Karpas-422 (cell line): Measurements from ENCODE around the gene TIMP2. TPM values are rescaled to one million over a fixed set of nuclear protein-coding genes. Genes with fewer than 3 reads are reported as not detected.
"Not testable (repeated sequence)": the region's sequence is repeated elsewhere in the genome, so short reads cannot be mapped to it uniquely, and the experiment has no call there.

Source experiments
- DNase-seq: peaks from one replicate; pipeline ENCODE4 v3.0.0-alpha.2; 2015
- H2AFZ ChIP-seq: fragments of 200-600 bp; sonication (generic); 2 replicates; pipeline ENCODE4 v1.6.1; 2014; ENCODE audit warnings: antibody characterized with exemption, low read length, mixed read lengths
- H3K27ac ChIP-seq: fragments of 200-600 bp; sonication (generic); 2 replicates; pipeline ENCODE4 v1.5.1; 2014; ENCODE audit warnings: mild to moderate bottlenecking, low read length, moderate library complexity
- H3K27me3 ChIP-seq: fragments of 200-600 bp; sonication (generic); 2 replicates; pipeline ENCODE4 v1.6.1; 2014; ENCODE audit warnings: low read length, mixed read lengths
- H3K36me3 ChIP-seq: fragments of 200-600 bp; sonication (generic); 2 replicates; pipeline ENCODE4 v1.6.1; 2014; ENCODE audit warnings: low read length, mixed read lengths; ENCODE audit not compliant: insufficient read depth
- H3K4me1 ChIP-seq: fragments of 200-600 bp; sonication (generic); 2 replicates; pipeline ENCODE4 v1.6.1; 2014; ENCODE audit warnings: mild to moderate bottlenecking, low read length, mixed read lengths
- H3K4me2 ChIP-seq: fragments of 200-600 bp; sonication (generic); 2 replicates; pipeline ENCODE4 v1.6.1; 2014; ENCODE audit warnings: low read length, low read depth, mild to moderate bottlenecking; ENCODE audit not compliant: poor library complexity, severe bottlenecking
- H3K4me3 ChIP-seq: fragments of 200-600 bp; sonication (generic); 2 replicates; pipeline ENCODE4 v1.5.1; 2014; ENCODE audit warnings: mild to moderate bottlenecking, antibody characterized with exemption, low read length, mixed read lengths
- H3K79me2 ChIP-seq: fragments of 200-600 bp; sonication (generic); 2 replicates; pipeline ENCODE4 v1.6.1; 2014; ENCODE audit warnings: mild to moderate bottlenecking, low read length, mixed read lengths
- H3K9ac ChIP-seq: fragments of 200-600 bp; sonication (generic); 2 replicates; pipeline ENCODE4 v1.6.0; 2014; ENCODE audit warnings: low read length
- H3K9me2 ChIP-seq: fragments of 200-600 bp; sonication (generic), shearing (Covaris generic); replicated peaks from 2 replicates; pipeline ENCODE4 v1.6.0; 2014; ENCODE audit warnings: mild to moderate bottlenecking, low read length, moderate library complexity; ENCODE audit not compliant: insufficient read depth
- H3K9me3 ChIP-seq: fragments of 300-700, 200-600 bp; sonication (generic); 2 replicates; pipeline ENCODE4 v1.6.1; 2014; ENCODE audit warnings: low read length, mixed read lengths
- H4K20me1 ChIP-seq: fragments of 200-600 bp; sonication (generic); 2 replicates; pipeline ENCODE4 v1.6.1; 2014; ENCODE audit warnings: mild to moderate bottlenecking, antibody characterized with exemption, low read length, low read depth; ENCODE audit not compliant: insufficient read depth
- total RNA-seq: library from RNA; depleted of rRNA; stranded (reverse); fragments of >200 nt; shearing (Covaris generic); gene quantifications from 2 replicates; pipeline ENCODE4 v1.2.3, GENCODE V29; 2014; ENCODE audit warnings: low replicate concordance

The TIMP2 gene
- total RNA-seq, 1 experiment from 2014 or later: not detected

DNA sequence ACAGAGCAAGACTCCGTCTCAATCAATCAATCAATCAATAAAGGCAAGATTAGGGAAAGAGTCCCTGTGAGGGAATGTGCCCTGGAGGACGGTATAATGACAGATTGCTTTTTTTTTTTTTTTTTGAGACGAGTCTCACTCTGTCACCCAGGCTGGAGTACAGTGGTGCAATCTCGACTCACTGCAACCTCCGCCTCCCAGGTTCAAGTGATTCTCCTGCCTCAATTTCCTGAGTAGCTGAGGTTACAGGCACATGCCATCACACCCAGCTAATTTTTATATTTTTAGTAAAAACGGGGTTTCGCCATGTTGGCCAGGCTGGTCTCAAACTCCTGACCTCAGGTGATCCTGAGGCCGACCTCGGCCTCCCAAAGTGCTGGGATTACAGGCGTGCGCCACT, 35.1 kb downstream of the TIMP2 start:
- H3K4me2 ChIP-seq: peak overlapping the region; percentile 62
- not testable (repeated sequence) for H3K9ac ChIP-seq, H2AFZ ChIP-seq, H3K36me3 ChIP-seq, DNase-seq, H3K9me3 ChIP-seq, H3K4me3 ChIP-seq, H4K20me1 ChIP-seq, H3K9me2 ChIP-seq, H3K27ac ChIP-seq, H3K27me3 ChIP-seq, H3K79me2 ChIP-seq
- H3K4me1 ChIP-seq: peaks cover 30% of the 10 kb centered on the region

- H3K79me2 ChIP-seq: no peaks in the 10 kb centered on the region
- peak overlapping the region; percentile 27; the same call in 1 of the 2 replicates for H3K4me3 ChIP-seq
- H3K4me2 ChIP-seq: peak overlapping the region; percentile 62
- H3K9ac ChIP-seq: peak overlapping the region; percentile 33; the same call in 1 of the 2 replicates
- no peaks in the 10 kb centered on the region for H3K9me2 ChIP-seq
- H3K27me3 ChIP-seq: no peaks in the 10 kb centered on the region
- peaks cover 30% of the 10 kb centered on the region for H3K4me1 ChIP-seq
- no peaks in the 10 kb centered on the region for H3K36me3 ChIP-seq
- no peak overlapping the region for H2AFZ ChIP-seq
- peak overlapping the region; percentile 56 for H3K27ac ChIP-seq
- no peak for DNase-seq
- no peaks in the 10 kb centered on the region for H3K9me3 ChIP-seq
- no peaks in the 10 kb centered on the region for H4K20me1 ChIP-seq
These were observed 35.7 kb downstream of the TIMP2 start for GRCh38 chr17:78889531-78889930.

- peak overlapping the region; percentile 62 for H3K4me2 ChIP-seq
- peak overlapping the region; percentile 56 for H3K27ac ChIP-seq
- DNase-seq: peak; percentile 66
These were observed 36.2 kb downstream of the TIMP2 start for GRCh38 chr17:78888941-78889518.

GRCh38 chr17:78886954-78887353, 38.2 kb downstream of the TIMP2 start:
- no peaks in the 10 kb centered on the region for H3K9me3 ChIP-seq
- no peak overlapping the region for H2AFZ ChIP-seq
- no peaks in the 10 kb centered on the region for H3K36me3 ChIP-seq
- H3K9ac ChIP-seq: no peak overlapping the region
- peaks cover 24% of the 10 kb centered on the region for H3K4me1 ChIP-seq
- H3K4me2 ChIP-seq: no peak overlapping the region
- no peaks in the 10 kb centered on the region for H3K27me3 ChIP-seq
- no peaks in the 10 kb centered on the region for H3K9me2 ChIP-seq
- no peak for DNase-seq
- H3K27ac ChIP-seq: no peak overlapping the region
- no peak overlapping the region for H3K4me3 ChIP-seq
- H4K20me1 ChIP-seq: no peaks in the 10 kb centered on the region
- H3K79me2 ChIP-seq: no peaks in the 10 kb centered on the region

More at GRCh38 chr17:78888941-78889518, 36.2 kb downstream of the TIMP2 start:
- Histone ChIP-seq H3K79me2 (no peaks in the 10 kb centered on the region), H3K4me3 (peak overlapping the region; percentile 27; the same call in 1 of the 2 replicates), H2AFZ (no peak overlapping the region), H3K4me1 (peaks cover 30% of the 10 kb centered on the region), H4K20me1 (no peaks in the 10 kb centered on the region), H3K9me3 (no peaks in the 10 kb centered on the region), H3K9ac (peak overlapping the region; percentile 33; the same call in 1 of the 2 replicates), H3K36me3 (no peaks in the 10 kb centered on the region), H3K9me2 (no peaks in the 10 kb centered on the region), H3K27me3 (no peaks in the 10 kb centered on the region)

DNA sequence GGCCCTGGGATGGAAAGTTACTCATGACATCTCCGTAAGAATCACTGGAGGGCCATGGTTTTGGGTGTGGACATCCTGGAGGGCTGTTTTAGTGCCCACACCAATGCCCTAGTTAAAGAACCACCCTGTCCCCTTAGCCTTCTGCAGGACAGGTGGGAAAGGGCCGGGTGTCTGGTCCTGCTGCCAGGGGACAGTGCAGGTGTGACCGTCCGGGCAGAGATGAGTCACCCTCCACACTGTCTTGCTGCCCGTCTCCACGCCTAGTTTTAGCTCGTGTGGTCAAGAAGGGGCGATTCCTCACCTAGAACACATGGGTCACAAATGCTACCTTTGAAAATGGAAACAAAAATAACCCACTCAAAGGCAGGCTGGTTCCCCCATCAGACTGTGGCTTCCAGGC, 39.2 kb downstream of the TIMP2 start:
- H3K9ac ChIP-seq: no peak overlapping the region
- no peak overlapping the region for H3K4me3 ChIP-seq
- H3K9me2 ChIP-seq: no peaks in the 10 kb centered on the region
- no peak overlapping the region for H3K4me2 ChIP-seq
- peaks cover 24% of the 10 kb centered on the region for H3K4me1 ChIP-seq
- no peak overlapping the region for H2AFZ ChIP-seq
- H3K36me3 ChIP-seq: no peaks in the 10 kb centered on the region
- H3K9me3 ChIP-seq: no peaks in the 10 kb centered on the region
- H4K20me1 ChIP-seq: no peaks in the 10 kb centered on the region
- H3K27me3 ChIP-seq: no peaks in the 10 kb centered on the region
- no peaks in the 10 kb centered on the region for H3K79me2 ChIP-seq
- DNase-seq: no peak
- no peak overlapping the region for H3K27ac ChIP-seq

DNA sequence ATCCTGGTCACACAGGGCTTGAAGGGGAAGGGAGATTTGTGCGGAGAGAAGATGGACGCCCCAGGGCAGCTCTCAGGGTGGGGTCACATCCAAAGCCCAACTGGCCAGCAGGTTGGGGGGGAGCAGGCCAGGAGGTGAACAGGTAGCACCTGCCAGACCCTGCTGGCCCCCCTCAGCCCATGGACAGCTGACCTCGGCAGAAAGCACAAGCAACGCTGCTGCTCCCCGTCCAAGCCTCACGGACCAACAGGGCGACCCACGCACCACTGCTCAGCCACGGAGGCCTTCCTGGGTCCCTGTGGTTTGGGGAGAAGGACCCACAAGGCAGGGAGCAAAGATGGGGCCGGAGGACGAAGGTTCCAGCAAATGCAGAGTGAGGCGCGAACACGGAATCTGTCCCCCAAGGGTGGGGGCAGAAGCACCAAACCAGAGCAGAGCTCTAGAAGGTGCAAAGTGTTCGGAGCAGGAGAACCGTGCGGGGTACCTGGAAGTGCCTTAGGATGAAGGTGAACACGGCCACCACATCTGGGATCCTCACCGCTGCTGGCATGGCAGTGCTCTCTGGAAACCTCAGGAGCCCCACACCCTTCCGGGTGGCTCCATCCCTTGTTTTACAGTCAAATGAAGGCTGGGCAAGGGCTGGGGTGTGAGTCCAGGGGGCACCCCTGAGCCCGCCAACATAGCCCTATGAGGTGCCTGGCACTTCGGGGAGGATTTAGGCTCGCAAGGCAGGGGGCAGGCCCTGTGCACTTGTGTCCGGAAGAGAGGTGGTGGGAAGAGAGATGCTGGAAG, 40.1 kb downstream of the TIMP2 start:
- no peak overlapping the region for H3K4me2 ChIP-seq
- H3K27me3 ChIP-seq: no peaks in the 10 kb centered on the region
- no peaks in the 10 kb centered on the region for H3K79me2 ChIP-seq
- H3K9me3 ChIP-seq: no peaks in the 10 kb centered on the region
- no peaks in the 10 kb centered on the region for H3K9me2 ChIP-seq
- H3K9ac ChIP-seq: no peak overlapping the region
- H3K4me3 ChIP-seq: no peak overlapping the region
- no peaks in the 10 kb centered on the region for H3K36me3 ChIP-seq
- DNase-seq: no peak
- peaks cover 17% of the 10 kb centered on the region for H3K4me1 ChIP-seq
- no peak overlapping the region for H3K27ac ChIP-seq
- no peaks in the 10 kb centered on the region for H4K20me1 ChIP-seq
- H2AFZ ChIP-seq: no peak overlapping the region

DNA sequence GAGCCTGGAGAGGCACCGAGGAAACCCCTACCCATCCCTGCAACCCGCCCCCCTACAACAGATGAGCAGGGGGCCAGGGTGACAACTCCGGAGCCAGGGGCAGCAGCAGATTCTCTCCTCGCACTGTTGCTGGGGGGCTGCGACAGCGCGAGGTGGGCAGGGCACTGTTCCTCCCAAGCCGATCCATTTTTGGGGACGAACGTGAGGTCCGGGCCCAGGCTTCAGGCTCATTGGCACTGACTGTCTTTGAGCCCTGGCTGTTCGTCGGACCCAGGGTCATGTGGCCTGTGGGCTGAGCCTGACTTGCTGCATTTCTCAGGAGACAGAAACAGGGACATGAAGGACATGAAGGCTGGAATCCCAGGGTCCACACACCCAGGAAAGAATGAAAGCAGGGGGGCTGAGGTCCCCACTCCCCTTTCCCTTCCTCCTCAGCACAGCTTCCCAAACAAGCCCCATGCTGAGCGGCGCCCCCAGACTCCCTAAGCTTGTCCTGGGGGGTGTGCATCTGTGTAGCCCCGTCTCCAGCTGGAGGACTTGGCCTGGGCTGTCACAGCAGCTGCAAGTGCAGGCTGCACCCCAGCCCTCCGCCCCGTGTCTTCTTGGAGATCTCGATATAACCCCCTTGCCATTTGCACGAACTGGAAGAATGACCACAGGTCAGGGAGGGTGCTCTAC, 40.9 kb downstream of the TIMP2 start:
- no peak overlapping the region for H3K4me3 ChIP-seq
- H3K36me3 ChIP-seq: no peaks in the 10 kb centered on the region
- no peak overlapping the region for H3K9ac ChIP-seq
- H3K27me3 ChIP-seq: no peaks in the 10 kb centered on the region
- no peak overlapping the region for H3K27ac ChIP-seq
- no peak for DNase-seq
- no peak overlapping the region for H3K4me2 ChIP-seq
- no peaks in the 10 kb centered on the region for H3K9me3 ChIP-seq
- peaks cover 10% of the 10 kb centered on the region for H3K4me1 ChIP-seq
- H2AFZ ChIP-seq: no peak overlapping the region
- no peaks in the 10 kb centered on the region for H3K79me2 ChIP-seq
- no peaks in the 10 kb centered on the region for H3K9me2 ChIP-seq
- no peaks in the 10 kb centered on the region for H4K20me1 ChIP-seq

DNA sequence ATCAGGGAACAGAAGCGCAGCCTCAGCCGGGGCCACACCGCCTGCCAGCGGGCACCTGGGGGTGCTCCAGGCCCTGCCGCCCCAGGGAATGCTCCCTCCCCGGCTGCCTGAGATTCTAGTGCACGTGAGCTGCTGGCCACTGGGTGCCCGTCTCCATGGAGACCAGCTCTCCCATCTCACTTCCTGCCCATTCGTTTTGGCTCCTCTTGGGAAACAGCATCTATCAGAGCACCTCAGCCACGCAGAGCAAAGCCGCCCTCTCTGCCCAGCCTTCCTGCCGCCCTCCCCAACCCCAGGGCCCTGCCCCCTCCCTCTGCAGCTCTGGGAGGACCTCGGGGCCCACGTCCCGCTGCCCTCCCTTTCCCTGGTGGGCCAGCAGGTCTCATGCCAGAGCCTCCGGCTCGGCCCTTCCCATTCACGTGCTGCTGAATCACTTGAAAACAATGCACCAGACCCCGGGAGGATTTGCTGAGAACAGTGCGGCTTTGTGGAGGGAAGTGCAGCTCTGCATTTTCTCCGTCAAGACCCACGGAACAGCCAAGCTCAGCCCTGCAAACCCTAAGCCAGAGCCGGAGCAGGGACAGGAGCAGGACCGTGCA, 41.6 kb downstream of the TIMP2 start:
- no peak overlapping the region for H3K4me2 ChIP-seq
- H3K9me3 ChIP-seq: no peaks in the 10 kb centered on the region
- H3K27me3 ChIP-seq: no peaks in the 10 kb centered on the region
- H3K9ac ChIP-seq: no peak overlapping the region
- H4K20me1 ChIP-seq: no peaks in the 10 kb centered on the region
- no peaks in the 10 kb centered on the region for H3K36me3 ChIP-seq
- no peak overlapping the region for H3K27ac ChIP-seq
- no peak overlapping the region for H3K4me3 ChIP-seq
- peaks cover 3% of the 10 kb centered on the region for H3K4me1 ChIP-seq
- no peaks in the 10 kb centered on the region for H3K9me2 ChIP-seq
- DNase-seq: no peak
- no peaks in the 10 kb centered on the region for H3K79me2 ChIP-seq
- no peak overlapping the region for H2AFZ ChIP-seq
